OCI-LY1 (cell line): Measurements from ENCODE around the gene C19orf67.

ENCODE experiments used
- H2AFZ ChIP-seq: fragments of 200-600 bp; sonication (generic), shearing (Covaris generic); 2 replicates; pipeline ENCODE4 v1.6.0; 2014; ENCODE audit warnings: antibody characterized with exemption, mild to moderate bottlenecking, low read length
- H3F3A ChIP-seq: fragments of 200-600 bp; sonication (generic), shearing (Covaris generic); 2 replicates; pipeline ENCODE4 v1.6.0; 2014; ENCODE audit warnings: mild to moderate bottlenecking, antibody characterized with exemption, low read length, moderate library complexity; ENCODE audit not compliant: insufficient read depth
- H3K27ac ChIP-seq: fragments of 200-600 bp; sonication (generic); 2 replicates; pipeline ENCODE4 v1.5.1; 2014; ENCODE audit warnings: low read length, mixed run types, mild to moderate bottlenecking, low read depth; ENCODE audit not compliant: poor library complexity, severe bottlenecking
- H3K27me3 ChIP-seq: fragments of 200-600 bp; sonication (generic); 2 replicates; pipeline ENCODE4 v1.6.0; 2014; ENCODE audit warnings: antibody characterized with exemption, mild to moderate bottlenecking, low read length, moderate library complexity; ENCODE audit not compliant: insufficient read depth
- H3K36me3 ChIP-seq: fragments of 200-600 bp; sonication (generic); 2 replicates; pipeline ENCODE4 v1.6.1; 2014; ENCODE audit warnings: mild to moderate bottlenecking, antibody characterized with exemption, low read length, moderate library complexity, mixed read lengths; ENCODE audit not compliant: insufficient read depth
- H3K4me1 ChIP-seq: fragments of 200-600 bp; sonication (generic); 2 replicates; pipeline ENCODE4 v1.5.1; 2014; ENCODE audit warnings: mild to moderate bottlenecking, low read length, moderate library complexity; ENCODE audit not compliant: insufficient read depth, severe bottlenecking
- H3K4me2 ChIP-seq: fragments of 200-600 bp; sonication (generic), shearing (Covaris generic); 2 replicates; pipeline ENCODE4 v1.6.1; 2014; ENCODE audit warnings: low read length
- H3K4me3 ChIP-seq: fragments of 200-600 bp; sonication (generic); 2 replicates; pipeline ENCODE4 v1.5.1; 2014; ENCODE audit warnings: low read length, low read depth, mild to moderate bottlenecking, mixed read lengths; ENCODE audit not compliant: poor library complexity, severe bottlenecking
- H3K79me2 ChIP-seq: fragments of 200-600 bp; shearing (Covaris generic); 2 replicates; pipeline ENCODE4 v1.6.1; 2016; ENCODE audit warnings: mixed run types, low read length, mixed read lengths; ENCODE audit not compliant: insufficient read depth
- H3K9ac ChIP-seq: fragments of 200-600 bp; sonication (generic), shearing (Covaris generic); 2 replicates; pipeline ENCODE4 v1.6.1; 2014; ENCODE audit warnings: mild to moderate bottlenecking, low read length, mixed read lengths
- H3K9me2 ChIP-seq: fragments of 200-600 bp; sonication (generic), shearing (Covaris generic); 2 replicates; pipeline ENCODE4 v1.6.1; 2014; ENCODE audit warnings: low read depth, mild to moderate bottlenecking, low read length, mixed read lengths
- H3K9me3 ChIP-seq: fragments of 200-600 bp; shearing (Covaris generic); 2 replicates; pipeline ENCODE4 v1.6.1; 2014; ENCODE audit warnings: low read length, mixed read lengths
- H4K20me1 ChIP-seq: fragments of 200-600 bp; sonication (generic), shearing (Covaris generic); 2 replicates; pipeline ENCODE4 v1.6.0; 2016; ENCODE audit warnings: mild to moderate bottlenecking, low read length; ENCODE audit not compliant: insufficient read depth
- EZH2 ChIP-seq: fragments of 200-600 bp; sonication (generic), shearing (Covaris generic); IDR thresholded peaks from 2 replicates; pipeline ENCODE4 v1.8.0; 2017; ENCODE audit warnings: borderline replicate concordance, mixed run types, mild to moderate bottlenecking, antibody characterized with exemption, low read length, moderate library complexity, mixed read lengths
- TF ChIP-seq, protein P1 (sequence below): fragments of 200-600 bp; sonication (generic), shearing (Covaris generic); IDR thresholded peaks from 2 replicates; pipeline ENCODE4 v1.5.1; 2017; ENCODE audit warnings: mild to moderate bottlenecking, antibody characterized with exemption, low read length, moderate library complexity, mixed read lengths

Gene C19orf67

GRCh38 chr19:14085309-14085995 lies at the start of gene C19orf67:
Gene C19orf67 (minus strand): TSS chr19:14085783. CDS start chr19:14085627, 156 bp downstream.
- no peak within 1 kb of the TSS for H3K4me2 ChIP-seq
- H3K4me1 ChIP-seq = peaks cover 20% of the 10 kb centered on the region
- H3K9ac ChIP-seq = no peak within 1 kb of the TSS
- H3K27me3 ChIP-seq = no peaks in the 10 kb centered on the region
- no peak for TF ChIP-seq EZH2
- TF ChIP-seq, protein P1, sequence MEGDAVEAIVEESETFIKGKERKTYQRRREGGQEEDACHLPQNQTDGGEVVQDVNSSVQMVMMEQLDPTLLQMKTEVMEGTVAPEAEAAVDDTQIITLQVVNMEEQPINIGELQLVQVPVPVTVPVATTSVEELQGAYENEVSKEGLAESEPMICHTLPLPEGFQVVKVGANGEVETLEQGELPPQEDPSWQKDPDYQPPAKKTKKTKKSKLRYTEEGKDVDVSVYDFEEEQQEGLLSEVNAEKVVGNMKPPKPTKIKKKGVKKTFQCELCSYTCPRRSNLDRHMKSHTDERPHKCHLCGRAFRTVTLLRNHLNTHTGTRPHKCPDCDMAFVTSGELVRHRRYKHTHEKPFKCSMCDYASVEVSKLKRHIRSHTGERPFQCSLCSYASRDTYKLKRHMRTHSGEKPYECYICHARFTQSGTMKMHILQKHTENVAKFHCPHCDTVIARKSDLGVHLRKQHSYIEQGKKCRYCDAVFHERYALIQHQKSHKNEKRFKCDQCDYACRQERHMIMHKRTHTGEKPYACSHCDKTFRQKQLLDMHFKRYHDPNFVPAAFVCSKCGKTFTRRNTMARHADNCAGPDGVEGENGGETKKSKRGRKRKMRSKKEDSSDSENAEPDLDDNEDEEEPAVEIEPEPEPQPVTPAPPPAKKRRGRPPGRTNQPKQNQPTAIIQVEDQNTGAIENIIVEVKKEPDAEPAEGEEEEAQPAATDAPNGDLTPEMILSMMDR = no peak
- H3K9me3 ChIP-seq = no peaks in the 10 kb centered on the region
- H2AFZ ChIP-seq = no peak within 1 kb of the TSS
- H3K79me2 ChIP-seq = no peaks in the 10 kb centered on the region
- H3K4me3 ChIP-seq = no peak within 1 kb of the TSS
- no peak within 1 kb of the TSS for H3K27ac ChIP-seq
- H4K20me1 ChIP-seq = no peaks in the 10 kb centered on the region
- H3K36me3 ChIP-seq = peaks cover 23% of the 10 kb centered on the region
- H3K9me2 ChIP-seq = no peaks in the 10 kb centered on the region
- H3F3A ChIP-seq = no peaks in the 10 kb centered on the region

- H3K79me2 ChIP-seq = peaks cover 19% of the 10 kb centered on the region
- no peak for TF ChIP-seq EZH2
- TF ChIP-seq, protein P1 = no peak
Measured at GRCh38 chr19:14135355-14135754, 49.8 kb upstream of the C19orf67 start.

GRCh38 chr19:14127929-14128509 lies 42.4 kb upstream of the C19orf67 start:
- no peaks in the 10 kb centered on the region for H3K9me2 ChIP-seq
- H3K4me1 ChIP-seq = peaks cover 4% of the 10 kb centered on the region
- no peaks in the 10 kb centered on the region for H3K79me2 ChIP-seq
- TF ChIP-seq, protein P1 = no peak
- no peak for TF ChIP-seq EZH2
- H3K9ac ChIP-seq = no peak overlapping the region
- H3K4me3 ChIP-seq = no peak overlapping the region
- H3F3A ChIP-seq = no peaks in the 10 kb centered on the region
- no peak overlapping the region for H2AFZ ChIP-seq
- H3K36me3 ChIP-seq = peaks cover 60% of the 10 kb centered on the region
- no peaks in the 10 kb centered on the region for H3K9me3 ChIP-seq
- peak overlapping the region; percentile 11 for H3K27ac ChIP-seq
- no peaks in the 10 kb centered on the region for H4K20me1 ChIP-seq
- no peaks in the 10 kb centered on the region for H3K27me3 ChIP-seq
- no peak overlapping the region for H3K4me2 ChIP-seq

More at GRCh38 chr19:14135355-14135754, 49.8 kb upstream of the C19orf67 start:
- Histone ChIP-seq H3K4me1 (peaks cover 31% of the 10 kb centered on the region), H3F3A (no peaks in the 10 kb centered on the region), H2AFZ (no peak overlapping the region), H3K27ac (peak overlapping the region; percentile 33), H3K36me3 (peaks cover 22% of the 10 kb centered on the region), H4K20me1 (no peaks in the 10 kb centered on the region), H3K9me3 (no peaks in the 10 kb centered on the region), H3K4me3 (peak overlapping the region; percentile 85), H3K27me3 (no peaks in the 10 kb centered on the region), H3K9ac (peak overlapping the region; percentile 88), H3K9me2 (no peaks in the 10 kb centered on the region), H3K4me2 (peak overlapping the region; percentile 97)
